SHP77 (cell line): ENCODE results near the gene EPS8L3.
"Not testable (repeated sequence)": the region's sequence is repeated elsewhere in the genome, so short reads cannot be mapped to it uniquely, and the experiment has no call there.

Source experiments
- DNase-seq, 2 experiments: peaks; one replicate each; lab custom pipeline; 2025; lab: John Stamatoyannopoulos, UW

The EPS8L3 gene

DNA sequence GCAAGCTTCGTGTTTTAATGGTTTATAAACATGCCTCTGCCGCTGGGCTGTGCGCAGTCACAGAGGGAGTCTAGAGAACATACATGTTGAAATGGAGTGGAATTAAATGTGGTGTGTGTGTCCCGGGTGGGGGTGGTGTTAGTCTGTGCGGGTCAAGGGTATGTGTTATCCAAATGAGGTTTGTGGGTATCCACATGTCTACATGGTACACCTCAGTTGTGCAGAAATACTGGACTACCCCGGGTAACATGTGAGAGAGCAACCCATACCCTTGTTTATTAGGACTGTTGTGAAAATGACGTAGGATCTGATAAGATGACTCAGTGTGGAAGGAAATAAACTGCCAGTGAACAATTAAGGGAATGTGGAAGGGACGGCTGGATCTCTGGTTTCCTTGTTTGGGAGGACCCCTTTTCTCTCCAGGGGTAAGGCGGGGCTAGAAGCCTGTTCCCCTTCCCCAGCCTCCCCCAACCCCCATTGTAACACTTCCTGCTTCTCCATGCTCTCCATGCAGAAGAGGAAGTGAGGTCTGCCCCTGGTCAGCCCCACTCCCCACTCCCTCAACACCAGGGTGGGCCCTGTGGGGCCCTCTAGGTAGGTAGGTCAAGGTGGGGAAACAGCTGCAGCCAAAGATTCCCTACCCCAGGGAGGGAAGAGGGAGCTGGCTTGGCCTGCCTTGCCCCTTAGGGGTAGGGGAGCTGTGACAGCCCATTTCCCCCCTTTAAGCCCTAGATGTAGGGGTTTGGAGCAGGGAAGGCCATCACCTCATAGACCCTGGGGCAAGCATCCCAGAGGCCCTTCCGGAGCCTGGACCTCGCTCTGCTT lies 690 bp downstream of the EPS8L3 start:
- no peak for DNase-seq

DNA sequence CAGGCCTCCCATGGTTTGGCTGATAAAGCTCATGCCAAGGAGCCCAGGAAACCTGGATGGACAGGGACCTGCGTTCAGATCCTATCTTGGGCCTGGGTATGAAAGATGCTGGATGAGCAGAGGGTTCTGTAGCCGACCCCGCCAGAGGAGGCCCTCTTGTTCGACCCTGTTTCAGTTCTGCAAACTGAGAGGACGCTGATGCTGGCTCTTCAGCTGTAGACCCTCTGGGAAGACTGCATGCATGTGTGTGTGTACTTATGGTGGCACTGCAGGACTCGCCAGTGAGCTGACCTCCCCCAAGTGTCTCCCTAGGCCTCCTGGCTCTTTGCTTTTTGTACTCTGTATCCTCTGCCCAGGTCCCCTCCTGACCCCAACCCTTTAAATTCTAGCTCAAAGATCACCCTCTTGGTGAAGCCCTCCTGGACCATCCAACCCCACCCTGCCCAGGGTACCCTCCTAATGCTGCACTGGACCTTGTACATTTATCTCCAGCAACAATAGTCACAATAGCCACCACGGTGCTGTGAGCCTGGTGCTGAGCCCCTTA lies 1.6 kb downstream of the EPS8L3 start:
- no peak for DNase-seq

DNA sequence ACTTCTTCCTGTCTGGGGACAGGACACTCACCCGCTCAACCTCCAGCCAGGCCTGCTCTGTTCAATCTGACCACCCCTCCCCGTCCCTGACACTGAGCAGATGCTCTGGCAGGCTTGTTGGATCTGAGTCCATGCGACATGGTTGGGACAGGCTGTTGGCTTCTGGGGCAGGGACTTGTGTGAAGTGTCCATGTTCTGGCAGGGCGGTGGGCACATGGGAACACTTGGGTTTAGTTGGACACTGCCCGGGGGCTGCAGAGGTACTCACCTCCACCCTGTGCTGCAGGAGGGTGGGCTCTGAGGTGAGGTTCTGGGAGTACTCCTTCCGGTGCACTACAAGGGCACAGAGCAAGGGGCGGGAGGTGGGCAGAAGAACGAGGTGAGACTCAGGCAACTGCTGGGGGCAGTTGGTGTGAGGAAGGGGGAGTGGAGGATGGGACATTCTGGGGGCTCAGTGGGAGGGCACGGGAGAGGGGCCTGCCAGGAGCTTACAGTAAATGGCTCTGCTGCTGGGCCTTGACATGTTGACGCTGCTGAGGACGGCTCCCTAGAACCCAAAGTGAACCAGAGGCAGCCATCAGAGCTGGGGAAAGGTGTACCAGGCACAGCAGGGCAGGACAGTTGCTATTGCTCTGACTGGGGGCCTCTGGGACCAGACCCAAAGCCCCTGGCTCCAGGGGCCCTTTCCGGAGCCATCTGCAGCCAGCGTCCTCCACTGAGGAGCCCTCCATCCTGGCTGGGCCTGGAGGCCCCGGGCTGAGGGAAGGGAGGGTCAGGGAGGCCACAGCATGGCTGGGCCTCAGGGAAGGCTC lies 2.3 kb downstream of the EPS8L3 start:
- DNase-seq, result no peak

DNA sequence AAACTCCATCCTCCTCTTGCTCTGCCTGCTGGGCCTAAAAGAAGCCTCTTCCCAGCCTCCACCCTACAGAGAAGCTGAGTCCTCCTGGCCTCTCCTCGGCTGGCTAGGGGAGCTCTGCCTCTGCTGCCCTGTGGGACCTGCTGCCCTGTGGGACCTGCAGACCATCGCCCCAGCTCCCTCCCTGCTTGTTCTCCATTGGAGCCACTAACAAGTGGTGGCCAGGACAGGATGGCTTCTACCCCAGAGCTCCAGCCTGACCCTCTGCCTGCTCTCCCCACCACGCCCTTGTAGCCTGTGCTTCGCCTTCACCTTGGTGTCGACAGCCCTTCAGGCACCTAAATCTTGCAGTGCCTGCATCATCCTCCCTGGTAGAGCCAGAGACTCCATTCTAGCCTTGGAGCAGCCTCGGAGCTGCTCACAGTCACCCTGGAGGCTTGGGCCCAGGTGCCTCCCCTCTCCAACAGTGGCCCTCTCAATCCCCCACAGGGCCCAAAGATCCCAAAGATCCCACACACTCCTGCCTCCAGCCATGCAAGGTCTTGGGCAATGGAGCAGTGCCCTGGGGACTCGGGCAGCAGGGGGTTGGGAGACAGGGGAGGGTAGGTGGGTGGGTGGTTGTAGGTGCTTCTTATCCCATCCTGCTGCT lies 3.0 kb downstream of the EPS8L3 start:
- DNase-seq, result no peak

DNA sequence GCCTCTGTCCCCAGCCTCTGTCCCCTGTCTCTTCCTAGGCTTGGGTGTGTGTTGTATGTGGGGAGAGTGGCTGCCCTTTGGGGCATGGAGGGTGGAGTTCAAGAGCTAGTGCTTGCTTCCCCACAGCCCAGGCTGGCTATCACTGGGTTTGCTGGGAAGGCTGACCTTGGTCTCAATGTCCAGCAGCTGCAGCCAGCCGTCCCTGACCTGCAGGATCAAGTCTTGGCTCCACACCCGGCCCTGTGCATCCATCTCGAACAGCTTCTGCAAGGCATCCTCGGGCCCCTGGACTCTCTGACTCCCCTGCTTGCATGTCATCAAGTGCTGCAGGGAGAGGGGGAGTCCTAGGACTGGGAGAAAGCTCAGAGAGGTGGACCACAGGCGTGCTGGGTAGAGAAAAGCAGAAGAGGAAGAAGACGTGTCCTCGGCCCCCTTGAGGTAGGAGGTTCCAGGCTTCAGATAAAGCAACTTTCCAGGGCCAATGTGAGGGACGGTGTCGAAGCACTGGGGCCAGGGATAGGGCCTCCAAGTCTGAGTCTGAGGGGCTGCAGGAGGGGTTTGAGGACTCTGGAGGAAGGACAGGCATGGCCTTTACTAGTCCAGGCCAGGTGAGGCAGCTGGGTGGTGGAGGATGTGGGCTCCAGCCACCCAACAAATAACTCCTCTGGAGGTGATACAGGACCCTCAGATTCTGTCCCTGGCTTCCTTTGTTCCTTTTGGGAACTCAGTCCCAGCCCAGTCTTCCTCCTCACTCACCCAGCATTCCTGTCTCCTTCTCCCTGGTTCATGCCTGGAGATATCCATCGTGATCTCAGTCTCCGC lies 4.0 kb downstream of the EPS8L3 start:
- DNase-seq, result no peak

DNA sequence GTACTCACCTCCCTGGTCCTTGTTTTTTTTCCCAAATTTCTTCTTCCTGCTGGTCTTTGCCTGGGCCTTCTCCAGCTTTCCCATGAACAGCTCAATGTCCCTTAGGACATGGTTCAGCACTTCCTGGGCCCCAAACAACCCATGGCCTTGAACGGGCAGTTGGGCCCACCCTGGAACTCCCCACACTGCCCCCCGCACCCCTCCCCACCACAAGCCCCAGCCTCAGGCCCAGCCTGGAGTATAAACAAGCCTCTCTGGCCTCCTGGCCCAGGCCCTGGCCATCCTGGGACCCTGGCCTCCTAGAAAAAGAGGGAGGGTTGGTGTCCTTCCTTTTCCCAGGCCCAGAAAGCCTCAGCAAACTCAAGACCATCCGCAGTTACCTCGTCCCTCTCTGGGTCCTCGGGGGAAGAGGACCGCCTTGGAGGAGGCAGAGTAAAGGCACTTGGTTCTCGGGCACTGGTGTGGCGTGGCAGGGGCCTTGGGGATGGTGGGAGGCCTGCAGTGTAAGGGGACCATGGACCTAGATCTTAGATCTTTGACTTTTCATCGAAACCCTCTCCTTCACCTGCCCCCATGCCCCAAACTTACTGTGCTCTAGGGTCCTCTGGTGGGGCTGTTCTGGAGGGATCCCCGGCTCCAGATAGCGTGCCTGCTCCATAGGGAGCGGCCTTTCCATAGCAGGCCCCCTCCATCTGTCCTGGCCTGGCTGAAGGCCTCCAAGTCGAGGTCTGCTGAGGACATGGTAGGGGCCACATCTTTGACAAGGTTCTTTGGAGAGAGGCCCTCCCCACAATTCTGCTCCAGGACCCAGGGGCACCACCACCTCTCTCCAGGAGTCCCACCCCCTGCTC lies 5.6 kb downstream of the EPS8L3 start:
- no peak for DNase-seq

DNA sequence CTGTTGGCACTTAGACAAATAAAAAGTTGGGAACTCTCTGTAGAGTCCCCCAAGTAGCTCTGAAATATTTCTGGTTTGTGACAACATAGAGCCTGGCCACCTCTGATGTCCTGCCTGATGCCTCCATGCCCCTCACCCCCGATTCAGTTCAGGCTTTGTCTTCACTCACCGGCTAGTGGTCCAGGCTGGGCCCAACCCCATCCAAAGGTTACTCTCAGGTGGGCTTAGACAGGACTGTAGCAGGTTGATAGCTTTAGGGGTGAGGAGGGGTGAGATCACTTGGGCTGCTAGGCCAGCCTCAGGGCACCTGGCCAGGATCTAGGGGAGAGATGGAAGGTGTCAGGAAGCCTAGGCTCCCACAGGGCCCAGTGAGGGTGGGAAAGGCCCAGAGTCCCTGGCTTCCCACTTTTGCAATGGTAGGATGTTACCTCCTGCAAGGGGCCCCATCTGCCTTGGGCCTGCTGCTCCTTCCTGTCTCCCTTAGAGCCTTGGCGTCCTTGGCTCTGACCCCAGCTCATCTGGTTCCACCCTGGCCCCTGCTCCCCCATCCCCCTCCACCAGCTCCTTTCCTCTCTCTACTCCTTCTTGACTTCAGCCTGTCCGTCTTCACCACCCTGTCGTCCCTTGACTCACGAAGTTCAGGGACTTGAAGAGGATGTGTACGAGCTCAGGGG lies 6.7 kb downstream of the EPS8L3 start:
- no peak for DNase-seq

DNA sequence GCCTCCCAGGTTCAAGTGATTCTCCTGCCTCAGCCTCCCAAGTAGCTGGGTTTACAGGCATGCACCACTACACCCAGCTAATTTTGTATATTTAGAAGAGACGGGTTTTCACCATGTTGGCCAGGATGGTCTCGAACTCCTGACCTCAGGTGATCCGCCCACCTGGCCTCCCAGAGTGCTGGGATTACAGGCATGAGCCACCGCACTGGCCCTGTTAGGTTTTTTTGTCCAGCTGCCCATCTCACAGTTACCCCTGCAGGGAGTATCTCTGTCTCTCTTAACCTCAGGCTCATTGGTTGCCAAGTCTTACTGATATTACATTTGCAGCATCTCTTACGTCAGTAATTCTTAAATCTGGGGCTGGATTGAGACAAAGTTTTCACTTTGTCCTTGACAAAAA lies 7.4 kb downstream of the EPS8L3 start:
- not testable (repeated sequence) for DNase-seq

DNA sequence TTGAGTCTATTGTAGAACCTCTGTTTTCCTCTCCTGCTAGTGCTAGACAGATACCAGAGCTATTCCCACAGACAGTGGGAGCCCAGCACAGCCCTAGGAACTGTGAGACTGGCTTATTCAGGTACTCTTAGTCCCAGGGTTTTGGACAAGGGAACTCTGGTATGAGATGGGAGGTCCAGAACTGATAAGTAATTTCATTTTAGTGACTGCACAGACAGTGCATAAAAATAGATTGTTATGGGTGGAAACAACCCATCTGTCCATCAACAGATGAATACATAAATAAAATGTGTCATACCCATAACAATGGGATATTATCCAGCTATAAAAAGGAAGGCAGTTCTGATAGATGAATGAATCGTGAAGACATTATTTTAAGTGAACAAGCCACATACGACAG lies 9.0 kb downstream of the EPS8L3 start:
- DNase-seq, result no peak

DNA sequence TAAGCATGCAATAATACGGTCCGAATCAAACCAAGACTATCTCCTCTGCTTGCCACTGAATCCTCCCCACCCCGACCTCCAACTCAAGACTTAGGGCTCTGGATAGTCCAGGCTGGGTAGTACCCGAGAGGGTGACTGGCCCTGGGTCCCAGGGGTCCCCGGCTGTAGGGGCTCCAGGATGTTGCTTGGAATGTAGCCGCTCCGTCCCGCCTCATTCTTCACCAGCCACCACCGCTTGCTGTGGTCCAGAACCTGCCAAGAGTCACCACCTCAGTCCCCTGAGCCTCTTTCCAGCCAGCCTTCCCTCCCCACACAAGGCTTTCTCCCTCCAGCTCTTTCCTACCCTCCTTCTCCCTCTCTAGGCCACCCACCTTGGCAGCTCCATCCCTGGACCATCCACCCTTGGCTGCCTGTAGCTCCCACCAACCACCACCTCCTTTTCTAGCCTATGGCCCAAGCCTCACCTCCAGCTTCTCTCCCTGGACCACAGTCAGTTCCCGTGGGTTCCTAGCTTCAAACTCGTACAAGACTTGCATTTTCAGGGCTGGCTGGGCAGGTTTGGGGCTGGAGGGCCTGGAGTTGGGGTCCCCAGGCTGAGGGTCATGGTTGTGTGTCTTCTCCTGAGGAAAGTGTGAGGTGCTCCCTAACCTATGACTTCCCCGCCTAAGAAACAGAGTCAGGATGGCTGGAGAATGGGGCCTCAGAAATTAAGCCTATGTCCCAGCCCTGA lies 12.0 kb downstream of the EPS8L3 start:
- no peak for DNase-seq

DNA sequence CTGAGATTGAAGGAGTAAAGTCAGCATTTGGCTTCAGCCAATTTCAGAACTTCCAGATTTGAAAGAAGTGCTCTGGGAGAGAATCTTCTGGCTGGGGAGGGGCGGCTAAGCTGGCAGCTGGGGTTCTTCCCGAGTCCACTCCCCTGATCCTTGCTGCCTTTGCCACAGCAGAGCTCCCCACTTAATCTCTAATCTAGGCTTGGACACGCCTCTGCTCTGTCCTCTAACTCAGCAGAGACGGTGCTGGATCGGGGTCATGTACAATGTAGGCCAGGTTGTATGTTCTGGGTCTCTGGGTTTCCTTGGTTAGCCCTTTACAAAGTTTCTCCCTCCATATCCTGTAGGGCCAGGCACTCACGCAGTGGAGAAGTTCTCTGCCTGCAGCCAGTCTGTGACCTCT lies 12.8 kb downstream of the EPS8L3 start:
- DNase-seq, result no peak

DNA sequence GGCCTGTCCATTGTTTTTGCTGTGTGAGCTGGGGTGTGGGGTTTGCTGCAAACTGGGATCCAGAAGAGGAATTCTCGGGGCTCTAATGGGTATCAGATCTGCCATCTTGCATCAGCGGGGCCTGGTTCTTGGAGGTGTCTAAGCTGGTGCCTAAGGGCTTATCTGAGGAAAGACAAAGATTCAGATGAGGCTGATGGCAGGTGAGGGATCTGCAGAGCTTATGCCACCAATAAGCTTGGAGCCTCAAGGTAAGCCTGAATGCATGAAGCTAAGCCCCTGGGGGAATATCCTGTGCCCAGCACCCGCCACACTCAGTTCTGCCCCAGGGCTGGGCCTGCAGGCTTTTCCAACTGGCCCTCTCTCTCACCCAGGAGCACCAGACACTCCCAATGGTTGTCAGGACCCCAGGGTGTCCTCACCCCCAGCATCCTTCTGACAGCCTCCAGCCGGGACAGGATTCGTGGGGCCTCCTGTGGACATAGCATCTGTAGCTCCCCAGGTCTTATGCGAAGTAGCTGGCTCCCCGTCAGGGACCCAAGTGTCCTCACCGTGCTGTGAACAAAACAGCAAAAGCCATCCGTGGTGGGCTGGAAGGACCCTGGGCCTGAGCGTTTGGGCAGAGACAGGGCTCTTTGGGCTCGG lies 13.4 kb downstream of the EPS8L3 start:
- DNase-seq, result no peak

DNA sequence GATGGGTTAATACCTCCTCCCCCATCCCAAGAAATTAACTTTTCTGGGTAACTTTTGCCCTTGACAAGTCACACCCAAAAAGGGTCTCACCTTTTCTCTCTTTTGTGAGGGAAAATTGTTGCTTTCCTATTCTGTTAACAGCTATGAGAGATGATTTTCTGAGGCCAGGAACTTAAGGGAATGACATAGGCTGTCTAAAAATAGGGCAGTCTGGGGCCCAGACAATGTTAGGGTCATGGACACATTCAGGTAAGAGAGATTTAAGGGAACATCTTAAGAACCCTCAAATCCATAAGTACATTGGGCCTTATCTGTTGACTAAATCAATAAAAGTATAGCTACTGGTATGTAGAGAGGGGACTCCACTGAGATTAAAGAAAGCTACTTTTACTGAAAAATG lies 14.5 kb downstream of the EPS8L3 start:
- no peak for DNase-seq

DNA sequence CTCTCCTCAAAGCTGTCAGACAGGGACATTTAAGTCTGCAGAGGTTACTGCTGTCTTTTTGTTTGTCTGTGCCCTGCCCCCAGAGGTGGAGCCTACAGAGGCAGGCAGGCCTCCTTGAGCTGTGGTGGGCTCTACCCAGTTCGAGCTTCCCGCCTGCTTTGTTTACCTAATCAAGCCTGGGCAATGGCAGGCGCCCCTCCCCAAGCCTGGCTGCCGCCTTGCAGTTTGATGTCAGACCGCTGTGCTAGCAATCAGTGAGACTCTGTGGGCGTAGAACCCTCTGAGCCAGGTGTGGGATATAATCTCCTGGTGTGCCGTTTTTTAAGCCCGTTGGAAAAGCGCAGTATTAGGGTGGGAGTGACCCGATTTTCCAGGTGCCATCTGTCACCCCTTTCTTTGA lies 15.4 kb downstream of the EPS8L3 start:
- DNase-seq, result not testable (repeated sequence)

DNA sequence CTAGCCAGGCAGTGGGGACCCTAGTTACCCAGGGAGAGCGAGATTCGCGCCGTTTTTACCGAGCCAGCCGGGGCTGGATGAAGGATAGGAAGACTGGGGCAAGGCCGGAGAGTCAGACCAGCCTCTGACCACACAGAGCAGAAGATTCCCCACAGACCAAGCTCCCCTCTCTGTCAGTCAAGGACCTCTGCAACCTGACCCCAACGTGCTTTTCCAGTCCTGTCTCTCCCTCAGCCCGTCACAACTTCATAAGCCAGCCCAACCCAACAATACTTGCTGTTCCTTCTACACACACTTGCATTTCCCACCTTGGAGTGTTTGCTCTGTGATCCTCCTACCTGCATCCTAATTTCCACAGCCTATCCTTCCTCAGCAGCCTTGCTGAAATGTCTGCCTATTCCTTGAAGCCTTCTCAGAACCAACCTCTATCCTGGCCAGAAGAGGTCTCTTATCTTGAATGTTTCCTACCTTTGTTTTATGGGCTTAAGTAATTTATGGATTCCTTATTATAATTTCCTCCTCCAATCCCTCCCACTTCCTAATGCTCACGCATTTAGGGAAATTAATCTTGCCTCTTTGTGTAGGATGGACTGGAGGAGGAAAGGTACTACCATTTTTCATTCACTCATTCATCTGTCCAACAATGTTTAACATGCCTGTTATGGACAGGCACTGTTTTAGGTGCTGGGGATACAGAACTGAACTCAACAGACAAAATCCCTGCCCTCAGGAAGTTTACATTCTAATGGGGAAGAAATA lies 22.9 kb downstream of the EPS8L3 start, which contains the start of gene GSTM3:
TSS of gene GSTM3 (minus strand) at position 424 of the 759 bp plus-strand sequence. CDS start 751 bp downstream, outside the sequence.
- DNase-seq, result no peak

DNA sequence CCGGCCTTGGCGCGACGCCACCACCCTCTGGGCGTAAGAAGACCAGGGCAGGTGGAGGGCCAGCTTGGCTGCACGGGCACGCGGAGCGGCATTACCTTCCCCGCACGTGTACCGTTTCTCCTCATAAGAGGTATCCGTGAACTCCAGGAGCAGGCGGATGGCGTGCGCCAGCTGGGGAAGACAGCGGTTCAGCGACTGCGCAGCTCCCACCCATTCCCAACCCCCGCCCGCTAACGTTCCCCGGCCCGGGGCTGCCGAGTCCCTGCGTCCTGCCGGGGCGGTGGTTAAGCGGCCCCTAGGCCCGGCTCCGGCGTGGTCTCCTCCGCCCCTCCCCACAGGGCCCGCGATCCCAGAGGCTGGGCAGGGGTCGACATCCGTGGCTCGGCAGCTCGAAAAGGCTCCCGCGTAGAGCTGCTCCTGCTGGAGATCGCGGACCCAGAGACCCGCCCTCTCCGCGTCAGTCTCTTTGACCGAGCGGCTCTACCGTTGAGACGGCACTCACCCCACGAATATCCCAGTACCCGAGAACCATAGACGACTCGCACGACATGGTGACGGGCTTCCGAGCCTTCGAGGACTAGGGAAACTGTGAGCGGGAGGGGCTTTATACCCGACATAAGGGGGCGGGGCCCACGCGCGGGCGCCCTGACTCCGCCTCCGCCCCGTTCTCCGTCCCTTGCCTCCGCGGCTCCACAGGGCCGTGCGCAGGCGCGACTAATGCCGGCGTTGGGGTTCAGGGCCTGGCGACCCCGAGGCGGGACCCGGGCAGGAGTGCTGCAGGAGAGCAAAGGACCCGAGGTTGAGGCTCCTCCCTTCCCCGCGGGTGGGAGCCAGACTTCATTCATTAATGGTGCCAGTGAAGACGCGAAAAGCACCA lies 23.7 kb downstream of the EPS8L3 start:
- DNase-seq, result peak; percentile 27 to 50
